UCSD-AML1 (cell line): Measurements from ENCODE around the gene MAP3K10.

Source experiments
- DNase-seq: peaks from one replicate; lab custom pipeline; 2025; ENCODE audit not compliant: unreplicated experiment; lab: John Stamatoyannopoulos, UW

Gene MAP3K10

GRCh38 chr19:40232949-40233810 lies 42.0 kb downstream of the MAP3K10 start:
- DNase-seq = no peak

- no peak for DNase-seq
These were observed 42.7 kb downstream of the MAP3K10 start for GRCh38 chr19:40233811-40234389.

- no peak for DNase-seq
These were observed 43.4 kb downstream of the MAP3K10 start for GRCh38 chr19:40234429-40235237.

GRCh38 chr19:40235238-40236025 lies 44.2 kb downstream of the MAP3K10 start:
- DNase-seq = no peak

GRCh38 chr19:40236026-40236355 lies 44.8 kb downstream of the MAP3K10 start:
- no peak for DNase-seq

GRCh38 chr19:40236366-40236765 lies 45.1 kb downstream of the MAP3K10 start:
- DNase-seq = no peak

- DNase-seq = no peak
These were observed 46.6 kb downstream of the MAP3K10 start for GRCh38 chr19:40237791-40238190.

GRCh38 chr19:40238775-40239174 lies 47.5 kb downstream of the MAP3K10 start:
- no peak for DNase-seq

- DNase-seq = no peak
These were observed 48.4 kb downstream of the MAP3K10 start for GRCh38 chr19:40239415-40240226.

- DNase-seq = no peak
These were observed 49.1 kb downstream of the MAP3K10 start for GRCh38 chr19:40240332-40240731.

- no peak for DNase-seq
These were observed 50.0 kb downstream of the MAP3K10 start for GRCh38 chr19:40241125-40241808.

- no peak for DNase-seq
These were observed 50.7 kb downstream of the MAP3K10 start for GRCh38 chr19:40241809-40242384.

- no peak for DNase-seq
These were observed 51.3 kb downstream of the MAP3K10 start for GRCh38 chr19:40242480-40242879.

- no peak for DNase-seq
These were observed 52.0 kb downstream of the MAP3K10 start for GRCh38 chr19:40243181-40243580.

GRCh38 chr19:40244579-40245317 lies 53.5 kb downstream of the MAP3K10 start:
- DNase-seq = no peak

- no peak for DNase-seq
These were observed 54.4 kb downstream of the MAP3K10 start for GRCh38 chr19:40245506-40246128.

GRCh38 chr19:40246292-40247073 lies 55.3 kb downstream of the MAP3K10 start:
- no peak for DNase-seq
